ENCODE data around the gene FCAMR. TPM values are rescaled to one million over a fixed set of nuclear protein-coding genes. Genes with fewer than 3 reads are reported as not detected.

Gene FCAMR
- total RNA-seq, 4 donors from 2014 or later = not detected

DNA sequence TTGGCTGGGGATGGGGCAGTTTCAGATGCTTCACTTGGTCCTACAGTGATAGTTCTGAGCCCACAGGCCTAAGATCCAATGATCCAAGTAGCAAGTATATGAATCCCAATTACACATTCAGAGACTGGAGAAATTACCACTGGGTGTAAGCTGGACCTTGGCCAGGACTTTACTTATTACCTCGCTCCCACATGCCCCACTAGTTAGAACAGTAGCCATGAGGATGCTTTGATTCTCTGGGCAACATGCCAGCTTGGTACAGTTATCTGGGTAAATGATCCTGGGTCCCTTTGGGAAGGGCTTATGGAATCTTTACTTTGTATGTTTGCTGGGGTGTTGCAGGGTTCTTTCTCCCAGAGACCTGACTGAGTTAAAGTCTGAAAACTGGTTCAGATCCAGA lies 5.0 kb upstream of the FCAMR start:
- DNase-seq = no peak
- no peaks in the 10 kb centered on the region for H3K9me3 ChIP-seq
- H3K4me1 ChIP-seq = no peaks in the 10 kb centered on the region
- intact Hi-C loops (cut with DNase I) = loop anchor here (5.0 kb wide), 1 partner anchor 38 kb away; no protein-coding TSS in a partner anchor
- 73 to 100% methylated on average over 1 of the region's 1 CpG for WGBS, 2 donors
- H3K27me3 ChIP-seq = no peaks in the 10 kb centered on the region
- no peak overlapping the region for H3K4me3 ChIP-seq (replicated peaks in 1 of 3)
- TF ChIP-seq, protein P1, sequence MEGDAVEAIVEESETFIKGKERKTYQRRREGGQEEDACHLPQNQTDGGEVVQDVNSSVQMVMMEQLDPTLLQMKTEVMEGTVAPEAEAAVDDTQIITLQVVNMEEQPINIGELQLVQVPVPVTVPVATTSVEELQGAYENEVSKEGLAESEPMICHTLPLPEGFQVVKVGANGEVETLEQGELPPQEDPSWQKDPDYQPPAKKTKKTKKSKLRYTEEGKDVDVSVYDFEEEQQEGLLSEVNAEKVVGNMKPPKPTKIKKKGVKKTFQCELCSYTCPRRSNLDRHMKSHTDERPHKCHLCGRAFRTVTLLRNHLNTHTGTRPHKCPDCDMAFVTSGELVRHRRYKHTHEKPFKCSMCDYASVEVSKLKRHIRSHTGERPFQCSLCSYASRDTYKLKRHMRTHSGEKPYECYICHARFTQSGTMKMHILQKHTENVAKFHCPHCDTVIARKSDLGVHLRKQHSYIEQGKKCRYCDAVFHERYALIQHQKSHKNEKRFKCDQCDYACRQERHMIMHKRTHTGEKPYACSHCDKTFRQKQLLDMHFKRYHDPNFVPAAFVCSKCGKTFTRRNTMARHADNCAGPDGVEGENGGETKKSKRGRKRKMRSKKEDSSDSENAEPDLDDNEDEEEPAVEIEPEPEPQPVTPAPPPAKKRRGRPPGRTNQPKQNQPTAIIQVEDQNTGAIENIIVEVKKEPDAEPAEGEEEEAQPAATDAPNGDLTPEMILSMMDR (IDR thresholded peaks at IDR 0.05) = no peak
- TF ChIP-seq POLR2A (IDR thresholded peaks at IDR 0.05) = no peak
- no peak overlapping the region for H3K27ac ChIP-seq
- H3K36me3 ChIP-seq = no peaks in the 10 kb centered on the region

DNA sequence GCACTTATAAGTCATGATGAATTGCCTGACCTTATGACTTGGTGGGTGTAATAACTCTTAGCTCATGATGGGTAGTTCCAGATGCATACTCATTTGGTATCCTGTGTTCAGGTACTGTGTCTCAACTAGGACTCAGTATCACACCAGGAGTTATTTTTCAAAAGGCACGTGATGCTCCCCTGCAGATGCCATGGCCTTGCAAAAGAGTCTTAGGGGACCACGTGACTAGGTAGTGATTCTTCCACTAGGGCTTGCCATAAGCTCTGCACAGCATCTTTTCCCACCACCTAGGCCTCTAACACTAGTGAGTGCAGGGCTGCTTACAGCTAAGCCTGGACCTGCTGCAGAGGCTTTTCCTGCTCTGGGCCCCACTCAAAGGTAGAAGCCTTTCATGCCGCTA lies 3.9 kb upstream of the FCAMR start:
- no peaks in the 10 kb centered on the region for H3K9me3 ChIP-seq
- H3K4me1 ChIP-seq = no peaks in the 10 kb centered on the region
- WGBS, 2 donors = 86 to 92% methylated on average over 3 of the region's 3 CpGs
- no peak overlapping the region for H3K27ac ChIP-seq
- H3K4me3 ChIP-seq (replicated peaks in 1 of 3) = no peak overlapping the region
- TF ChIP-seq, protein P1 (IDR thresholded peaks at IDR 0.05) = no peak
- TF ChIP-seq POLR2A (IDR thresholded peaks at IDR 0.05) = no peak
- DNase-seq = no peak
- intact Hi-C loops (cut with DNase I) = no loop called here
- H3K27me3 ChIP-seq = no peaks in the 10 kb centered on the region
- no peaks in the 10 kb centered on the region for H3K36me3 ChIP-seq

DNA sequence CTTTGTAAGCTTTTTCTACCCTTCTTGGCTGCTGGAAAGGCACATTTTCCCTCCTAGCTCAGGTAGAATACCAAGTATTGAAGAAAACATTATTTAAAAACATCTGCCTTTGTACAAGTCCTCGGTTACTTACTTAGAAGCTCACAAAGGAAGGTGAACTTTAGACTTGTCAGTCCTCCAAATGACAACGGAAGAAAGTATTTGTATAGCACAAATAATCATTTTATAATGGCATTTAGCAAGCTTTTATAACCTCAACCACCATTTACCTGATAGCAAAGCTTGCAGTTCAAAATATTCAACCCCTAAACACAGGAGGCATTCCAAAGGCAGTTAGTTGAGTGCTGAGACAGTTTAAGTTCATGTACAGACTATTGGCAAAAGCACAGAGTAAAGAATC lies 2.5 kb upstream of the FCAMR start:
- TF ChIP-seq, protein P1 (IDR thresholded peaks at IDR 0.05) = no peak
- no peak for TF ChIP-seq POLR2A (IDR thresholded peaks at IDR 0.05)
- no peaks in the 10 kb centered on the region for H3K27me3 ChIP-seq
- H3K4me1 ChIP-seq = peaks cover 0 to under 1% of the 10 kb centered on the region in 2 donors
- H3K36me3 ChIP-seq = no peaks in the 10 kb centered on the region
- DNase-seq = no peak
- no peaks in the 10 kb centered on the region for H3K9me3 ChIP-seq
- no peak overlapping the region for H3K27ac ChIP-seq
- H3K4me3 ChIP-seq (replicated peaks in 1 of 3) = no peak overlapping the region
- intact Hi-C loops (cut with DNase I) = no loop called here
- WGBS, 2 donors = 82 to 86% methylated on average over 2 of the region's 2 CpGs

DNA sequence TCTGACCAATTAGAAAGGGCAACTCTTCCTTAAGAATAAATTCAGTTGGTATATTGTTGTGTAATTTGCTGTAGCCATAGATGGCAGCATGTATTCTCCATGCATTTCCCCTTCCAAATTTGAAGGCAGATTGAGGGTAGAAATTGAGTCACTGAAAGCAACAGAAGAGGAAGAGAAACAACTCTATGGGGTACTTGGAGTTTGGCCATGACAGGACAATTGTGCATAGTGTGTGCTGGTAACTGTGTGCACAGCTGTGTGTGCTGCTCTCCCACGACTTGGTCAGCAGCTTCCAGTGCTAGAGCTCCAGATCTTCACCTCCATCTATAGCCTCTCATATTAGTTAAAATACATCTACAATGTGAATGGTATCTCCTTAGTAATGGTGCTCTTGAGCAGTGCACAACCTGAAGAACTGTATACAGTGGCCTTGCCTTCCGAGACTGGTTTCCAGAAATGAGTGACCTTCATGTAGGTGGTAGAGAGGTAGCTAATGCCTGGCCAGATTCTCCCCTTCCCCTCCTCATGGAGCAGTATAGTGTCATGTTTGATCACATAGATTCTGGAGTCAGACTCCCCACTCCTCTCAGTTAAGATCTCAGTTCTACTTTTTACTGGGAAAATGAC lies 882 bp upstream of the FCAMR start:
- intact Hi-C loops (cut with DNase I) = no loop called here

DNA sequence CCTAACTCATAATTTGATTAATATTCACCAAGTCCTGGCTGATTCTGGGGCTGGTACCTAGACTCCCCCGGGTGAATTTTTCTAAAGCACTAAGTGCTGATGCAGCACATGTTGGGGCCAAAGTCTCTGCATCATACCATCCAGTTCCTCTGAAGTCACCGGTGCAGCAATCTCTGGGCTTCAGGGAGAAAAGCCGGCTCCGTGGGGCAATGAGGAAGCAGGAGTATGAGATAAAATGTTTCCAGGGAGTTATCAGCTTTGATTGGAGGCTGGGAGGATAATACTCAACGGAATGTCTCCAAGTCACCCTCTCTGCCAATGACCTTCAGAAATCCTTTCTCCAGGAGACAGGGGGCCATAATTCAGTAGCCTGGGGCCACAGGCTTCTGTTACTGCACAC lies 1.2 kb downstream of the FCAMR start:
- H3K27me3 ChIP-seq = no peaks in the 10 kb centered on the region
- no peak for TF ChIP-seq POLR2A (IDR thresholded peaks at IDR 0.05)
- TF ChIP-seq, protein P1 (IDR thresholded peaks at IDR 0.05) = no peak
- no peak overlapping the region for H3K4me3 ChIP-seq (replicated peaks in 1 of 3)
- peaks cover 3 to 6% of the 10 kb centered on the region in 2 donors for H3K4me1 ChIP-seq
- DNase-seq = no peak
- no peaks in the 10 kb centered on the region for H3K9me3 ChIP-seq
- no peaks in the 10 kb centered on the region for H3K36me3 ChIP-seq
- intact Hi-C loops (cut with DNase I) = no loop called here
- H3K27ac ChIP-seq = no peak overlapping the region
- 68 to 89% methylated on average over 5 of the region's 5 CpGs for WGBS, 2 donors

More for the DNA sequence above, 882 bp upstream of the FCAMR start:
- H3K4me1 ChIP-seq = peaks cover 3 to 6% of the 10 kb centered on the region in 2 donors
- H3K27ac ChIP-seq = no peak overlapping the region
- 80 to 90% methylated on average over 2 of the region's 2 CpGs for WGBS, 2 donors
- H3K27me3 ChIP-seq = no peaks in the 10 kb centered on the region
- no peak overlapping the region for H3K4me3 ChIP-seq (replicated peaks in 1 of 3)
- no peaks in the 10 kb centered on the region for H3K9me3 ChIP-seq
- no peaks in the 10 kb centered on the region for H3K36me3 ChIP-seq
- TF ChIP-seq, protein P1 (IDR thresholded peaks at IDR 0.05) = no peak
- TF ChIP-seq POLR2A (IDR thresholded peaks at IDR 0.05) = no peak
- no peak for DNase-seq
